Midbrain (tissue), 1 donor: ENCODE data around the gene TTC7B.

Experiments
- DNase-seq: peaks from one replicate; lab custom pipeline; 2025; lab: John Stamatoyannopoulos, UW

TTC7B gene

GRCh38 chr14:90575781-90576180 is 240.4 kb downstream of the TTC7B start:
- DNase-seq: no peak

- no peak for DNase-seq
Observed at GRCh38 chr14:90575336-90575735, 240.9 kb downstream of the TTC7B start.

- peak; percentile 43 for DNase-seq
Observed at GRCh38 chr14:90574188-90575131, 241.8 kb downstream of the TTC7B start.

- no peak for DNase-seq
Observed at GRCh38 chr14:90573385-90574105, 242.7 kb downstream of the TTC7B start.

GRCh38 chr14:90572441-90573150 is 243.6 kb downstream of the TTC7B start:
- DNase-seq: no peak

GRCh38 chr14:90571149-90571947 is 244.9 kb downstream of the TTC7B start:
- DNase-seq: no peak

GRCh38 chr14:90570461-90570860 is 245.8 kb downstream of the TTC7B start:
- DNase-seq: no peak

GRCh38 chr14:90569606-90570387 is 246.4 kb downstream of the TTC7B start:
- no peak for DNase-seq

GRCh38 chr14:90569201-90569600 is 247.0 kb downstream of the TTC7B start:
- no peak for DNase-seq

GRCh38 chr14:90568405-90568804 is 247.8 kb downstream of the TTC7B start:
- DNase-seq: peak; percentile 72

- DNase-seq: peak; percentile 50
Observed at GRCh38 chr14:90567991-90568390, 248.2 kb downstream of the TTC7B start.

- peak; percentile 87 for DNase-seq
Observed at GRCh38 chr14:90567191-90567590, 249.0 kb downstream of the TTC7B start.

GRCh38 chr14:90566481-90566880 is 249.7 kb downstream of the TTC7B start:
- no peak for DNase-seq

GRCh38 chr14:90564496-90564895 is 251.7 kb downstream of the TTC7B start:
- no peak for DNase-seq

GRCh38 chr14:90562652-90563051 is 253.6 kb downstream of the TTC7B start:
- no peak for DNase-seq

- DNase-seq: no peak
Observed at GRCh38 chr14:90561920-90562319, 254.3 kb downstream of the TTC7B start.

GRCh38 chr14:90560991-90561390 is 255.2 kb downstream of the TTC7B start:
- DNase-seq: no peak

GRCh38 chr14:90560558-90560957 is 255.7 kb downstream of the TTC7B start:
- no peak for DNase-seq

GRCh38 chr14:90559811-90560492 is 256.3 kb downstream of the TTC7B start:
- no peak for DNase-seq

GRCh38 chr14:90558983-90559590 is 257.1 kb downstream of the TTC7B start:
- no peak for DNase-seq
